Stimulated activated CD8-positive, alpha-beta memory T cell treated with anti-CD3 and anti-CD28 coated beads, Interleukin-15, amount 100 ng/mL, for 1 hour (primary cell): ENCODE results near the gene MTG2.
"Not testable (repeated sequence)": the region's sequence is repeated elsewhere in the genome, so short reads cannot be mapped to it uniquely, and the experiment has no call there.

ENCODE experiments used
- DNase-seq: peaks from one replicate; pipeline ENCODE4 v3.0.0-alpha.2; 2020; ENCODE audit warnings: low read depth

MTG2 gene

GRCh38 chr20:62145688-62146018, 37.2 kb upstream of the MTG2 start:
- no peak for DNase-seq

- DNase-seq, result no peak
Measured at GRCh38 chr20:62146019-62146755, 36.6 kb upstream of the MTG2 start.

GRCh38 chr20:62147125-62147524, 35.7 kb upstream of the MTG2 start:
- no peak for DNase-seq

- DNase-seq, result no peak
Measured at GRCh38 chr20:62147528-62147927, 35.3 kb upstream of the MTG2 start.

- not testable (repeated sequence) for DNase-seq
Measured at GRCh38 chr20:62148383-62148782, 34.4 kb upstream of the MTG2 start.

- DNase-seq, result no peak
Measured at GRCh38 chr20:62148908-62149314, 33.9 kb upstream of the MTG2 start.

- no peak for DNase-seq
Measured at GRCh38 chr20:62149532-62150309, 33.1 kb upstream of the MTG2 start.

GRCh38 chr20:62150310-62150575, 32.6 kb upstream of the MTG2 start:
- no peak for DNase-seq

GRCh38 chr20:62151225-62151624, 31.6 kb upstream of the MTG2 start:
- DNase-seq, result no peak

- no peak for DNase-seq
Measured at GRCh38 chr20:62151835-62152364, 30.9 kb upstream of the MTG2 start.

GRCh38 chr20:62155428-62156253, 27.2 kb upstream of the MTG2 start:
- no peak for DNase-seq

- no peak for DNase-seq
Measured at GRCh38 chr20:62156254-62156556, 26.6 kb upstream of the MTG2 start.

GRCh38 chr20:62156592-62157386, 26.0 kb upstream of the MTG2 start:
- peak; percentile 38 for DNase-seq

- DNase-seq, result no peak
Measured at GRCh38 chr20:62157387-62158087, 25.3 kb upstream of the MTG2 start.

GRCh38 chr20:62158088-62158400, 24.8 kb upstream of the MTG2 start:
- DNase-seq, result no peak

GRCh38 chr20:62158541-62158940, 24.3 kb upstream of the MTG2 start:
- no peak for DNase-seq

GRCh38 chr20:62159052-62159451, 23.8 kb upstream of the MTG2 start:
- no peak for DNase-seq

GRCh38 chr20:62159839-62160238, 23.0 kb upstream of the MTG2 start:
- no peak for DNase-seq

- no peak for DNase-seq
Measured at GRCh38 chr20:62160253-62160652, 22.6 kb upstream of the MTG2 start.

GRCh38 chr20:62160876-62161275, 22.0 kb upstream of the MTG2 start:
- DNase-seq, result no peak

GRCh38 chr20:62161347-62161746, 21.5 kb upstream of the MTG2 start:
- DNase-seq, result no peak
